HepG2 (cell line): Measurements from ENCODE around the gene NBPF4. TPM values are rescaled to one million over a fixed set of nuclear protein-coding genes. Genes with fewer than 3 reads are reported as not detected.
"Not testable (repeated sequence)": the region's sequence is repeated elsewhere in the genome, so short reads cannot be mapped to it uniquely, and the experiment has no call there.

Source experiments
- ATAC-seq: fragments of 200-7000 bp; cut with Tn5 transposase; 3 replicates; pipeline ENCODE4 v1.9.1; 2020; ENCODE audit warnings: mild to moderate bottlenecking, moderate library complexity
- BruUV-seq: library from RNA; stranded (reverse); fragments of 400-500 nt; replicated peaks from 2 replicates; lab custom pipeline; 2021; lab: Mats Ljungman, UMichigan
- CTCF ChIA-PET: fragments of 300-600 bp; formaldehyde crosslinking; extraction: SDS; loops from one replicate; lab custom pipeline; 2021; ENCODE audit warnings: low total read pairs, inconsistent platforms, low intra/inter-chr PET ratio; lab: Yijun Ruan, JAX
- POLR2A ChIA-PET: fragments of 350-600 bp; sonication (Branson Sonifier 250); formaldehyde crosslinking; loops from one replicate; lab custom pipeline; 2020; ENCODE audit warnings: antibody characterized with exemption, inconsistent platforms; lab: Yijun Ruan, JAX
- DNase-seq: peaks from one replicate; pipeline ENCODE4 v3.0.0-alpha.2; 2015; ENCODE audit warnings: low spot score
- FAIRE-seq: peaks from 3 replicates; lab custom pipeline; 2011; peaks lifted over from hg19 to GRCh38; lab: Jason Lieb, UNC
- H2AFZ ChIP-seq: one replicate; pipeline ENCODE4 v1.6.1; 2011; ENCODE audit warnings: low read length, inconsistent platforms
- H3K27ac ChIP-seq: fragments of 300-600 bp; 3 replicates; pipeline ENCODE4 v1.8.0; 2011; ENCODE audit warnings: mixed run types, mild to moderate bottlenecking, mixed read lengths, low read length, inconsistent platforms; ENCODE audit not compliant: insufficient read depth; ENCODE audit errors: extremely low read length
- H3K27me3 ChIP-seq, 2 experiments: fragments of 200-600 bp in 1 of 2; 2 replicates in 1 of 2; 3 replicates in 1 of 2; pipeline versions ENCODE4 v1.6.0 to v1.8.0; 2011; ENCODE audit warnings: low read length in 2 of 2, mild to moderate bottlenecking in 2 of 2, moderate library complexity in 2 of 2, inconsistent platforms in 1 of 2; ENCODE audit not compliant: insufficient read depth in 2 of 2, control insufficient read depth in 1 of 2
- H3K36me3 ChIP-seq, 2 experiments: fragments of 200-600 bp in 1 of 2; replicated peaks in 1 of 2; 2 replicates in 1 of 2; 3 replicates in 1 of 2; pipeline versions ENCODE4 v1.5.1 to v1.8.0; 2011; ENCODE audit warnings: low read length in 2 of 2, inconsistent platforms in 1 of 2; ENCODE audit not compliant: insufficient read depth in 2 of 2, control insufficient read depth in 1 of 2
- H3K4me1 ChIP-seq: 2 replicates; pipeline ENCODE4 v1.5.1; 2012; ENCODE audit warnings: low read length, inconsistent platforms; ENCODE audit not compliant: insufficient read depth
- H3K4me2 ChIP-seq: 2 replicates; pipeline ENCODE4 v1.6.0; 2011; ENCODE audit warnings: low read depth, low read length, inconsistent platforms
- H3K4me3 ChIP-seq, 3 experiments: fragments of 200-600 bp in 1 of 3; sonication (generic), shearing (Covaris generic) in 1 of 3; replicated peaks in 1 of 3; 2 replicates each; pipeline ENCODE4 v1.5.1; 2011 to 2016; ENCODE audit warnings: low read length in 3 of 3, inconsistent platforms in 2 of 3, low read depth in 2 of 3, mild to moderate bottlenecking in 2 of 3, control low read depth in 1 of 3, mixed read lengths in 1 of 3; ENCODE audit not compliant: insufficient read depth in 1 of 3
- H3K79me2 ChIP-seq: one replicate; pipeline ENCODE4 v1.6.1; 2011; ENCODE audit warnings: low read length, inconsistent platforms; ENCODE audit not compliant: insufficient read depth
- H3K9ac ChIP-seq: 2 replicates; pipeline ENCODE4 v1.6.0; 2011; ENCODE audit warnings: mild to moderate bottlenecking, low read depth, low read length, inconsistent platforms; ENCODE audit not compliant: insufficient read depth
- H3K9me3 ChIP-seq: 2 replicates; pipeline ENCODE4 v1.5.1; 2012; ENCODE audit warnings: mild to moderate bottlenecking, low read length
- H4K20me1 ChIP-seq: 2 replicates; pipeline ENCODE4 v1.6.0; 2011; ENCODE audit warnings: inconsistent platforms, mild to moderate bottlenecking, low read length, moderate library complexity; ENCODE audit not compliant: insufficient read depth
- WGBS: methylation state at CpG from one replicate; pipeline ENCODE4 v1.1.6; 2017; ENCODE audit warnings: low lambda C conversion rate; 5-methylcytosine and 5-hydroxymethylcytosine counted together
- in situ Hi-C: cut with HindIII; loops from 2 replicates; pipeline ENCODE4 v1.10.0; 2017; ENCODE audit warnings: low pct_unique_long_range_greater_than_20kb; ENCODE audit not compliant: extremely low pct_ligation_motif_present
- intact Hi-C: fragments of 100-400 bp; cut with micrococcal nuclease; formaldehyde crosslinking; loops from one replicate; pipeline ENCODE4 v1.10.0; 2022; ENCODE audit not compliant: unreplicated experiment
- polyA plus RNA-seq, 8 experiments: library from polyadenylated mRNA; depleted of rRNA in 3 of 8; stranded (reverse) in 7 of 8; unstranded in 1 of 8; fragments of >200 nt; fragmentation: Illumina TruSeq in 4 of 8; extraction: Trizol in 4 of 8; gene quantifications; 2 replicates each; pipeline versions ENCODE4 v1.2.1 to v1.2.3, GENCODE V29; 2011 to 2016; ENCODE audit warnings: low read depth in 4 of 8, missing spikeins in 1 of 8, mixed read lengths in 1 of 8; ENCODE audit not compliant: insufficient read depth in 1 of 8
- total RNA-seq, 5 experiments: library from RNA; depleted of rRNA; stranded (reverse); fragments of >200 nt; fragmentation: Illumina TruSeq; extraction: Trizol; gene quantifications; 2 replicates each; pipeline ENCODE4 v1.2.3, GENCODE V29; 2016; ENCODE audit warnings: low read depth in 1 of 5

NBPF4 gene
- total and polyA plus RNA-seq, 2 of the 13 experiments (the other 11 are each of a cell fraction or from before 2014, with no cell fraction given), result not detected

GRCh38 chr1:108267097-108267496 lies 23.2 kb upstream of the NBPF4 start:
- not testable (repeated sequence) for FAIRE-seq, H2AFZ ChIP-seq, BruUV-seq

GRCh38 chr1:108261967-108262366 lies 18.1 kb upstream of the NBPF4 start:
- H3K4me3 ChIP-seq, H2AFZ ChIP-seq, CTCF ChIA-PET, H3K9ac ChIP-seq, BruUV-seq, intact Hi-C loops, H3K4me2 ChIP-seq, H3K79me2 ChIP-seq, H3K27ac ChIP-seq, ATAC-seq, in situ Hi-C loops, H3K9me3 ChIP-seq, H3K27me3 ChIP-seq, FAIRE-seq, POLR2A ChIA-PET, H3K4me1 ChIP-seq, H4K20me1 ChIP-seq, DNase-seq, H3K36me3 ChIP-seq: not testable (repeated sequence)
- WGBS, result no CpG with 5 or more reads among the region's 11 CpGs

More at GRCh38 chr1:108267097-108267496, 23.2 kb upstream of the NBPF4 start:
- CTCF ChIA-PET, H3K9ac ChIP-seq, H4K20me1 ChIP-seq, POLR2A ChIA-PET, intact Hi-C loops, H3K79me2 ChIP-seq, H3K4me3 ChIP-seq, H3K4me2 ChIP-seq, H3K27ac ChIP-seq, H3K9me3 ChIP-seq, H3K27me3 ChIP-seq, H3K4me1 ChIP-seq, in situ Hi-C loops, DNase-seq, ATAC-seq, H3K36me3 ChIP-seq: not testable (repeated sequence)
- WGBS, result 0% methylated on average over 1 of the region's 1 CpG

- DNase-seq, H3K79me2 ChIP-seq, POLR2A ChIA-PET, H3K36me3 ChIP-seq, ATAC-seq, H3K4me1 ChIP-seq, CTCF ChIA-PET, intact Hi-C loops, H3K4me2 ChIP-seq, BruUV-seq, FAIRE-seq, H3K4me3 ChIP-seq, H3K9me3 ChIP-seq, H2AFZ ChIP-seq, H3K27ac ChIP-seq, in situ Hi-C loops, H3K9ac ChIP-seq, H4K20me1 ChIP-seq, H3K27me3 ChIP-seq: not testable (repeated sequence)
- WGBS, result no CpG with 5 or more reads among the region's 10 CpGs
Measured at GRCh38 chr1:108261519-108261918, 17.6 kb upstream of the NBPF4 start.

- BruUV-seq, H2AFZ ChIP-seq, DNase-seq, in situ Hi-C loops, H3K36me3 ChIP-seq, H3K4me3 ChIP-seq, H3K27ac ChIP-seq, FAIRE-seq, ATAC-seq, CTCF ChIA-PET, H3K4me1 ChIP-seq, H3K9ac ChIP-seq, intact Hi-C loops, H4K20me1 ChIP-seq, H3K4me2 ChIP-seq, H3K79me2 ChIP-seq, H3K27me3 ChIP-seq, H3K9me3 ChIP-seq, POLR2A ChIA-PET: not testable (repeated sequence)
- no CpG with 5 or more reads among the region's 4 CpGs for WGBS
Measured at GRCh38 chr1:108260578-108261259, 16.8 kb upstream of the NBPF4 start.
